K562 (cell line): Measurements from ENCODE around the gene LPCAT1. TPM values are rescaled to one million over a fixed set of nuclear protein-coding genes. Genes with fewer than 3 reads are reported as not detected.
A peak's percentile ranks its signal among the peaks of the same experiment; 100 is the strongest.

ENCODE experiments used
- ATAC-seq: fragments of 200-7000 bp; cut with Tn5 transposase; 3 replicates; pipeline ENCODE4 v1.9.1; 2020; ENCODE audit warnings: moderate library complexity
- BruUV-seq: library from RNA; stranded (reverse); fragments of 400-500 nt; replicated peaks from 2 replicates; lab custom pipeline; 2021; lab: Mats Ljungman, UMichigan
- CTCF ChIA-PET: fragments of 300-600 bp; formaldehyde crosslinking; extraction: SDS; loops from one replicate; lab custom pipeline; 2021; ENCODE audit warnings: low intra/inter-chr PET ratio; lab: Yijun Ruan, JAX
- POLR2A ChIA-PET: fragments of 300-600, 350-650 bp; sonication (Branson Sonifier 250); formaldehyde crosslinking; extraction: SDS; loops from one replicate; lab custom pipeline; 2021; ENCODE audit warnings: antibody characterized with exemption, inconsistent platforms; lab: Yijun Ruan, JAX
- DNase-seq, 4 experiments: peaks; one replicate each; pipeline versions ENCODE4 v3.0.0 to v3.0.0-alpha.2; 2011 to 2018; ENCODE audit warnings: low spot score in 3 of 4, mixed read lengths in 3 of 4; ENCODE audit errors: extremely low read depth in 1 of 4
- FAIRE-seq: peaks from 2 replicates; lab custom pipeline; 2011; peaks lifted over from hg19 to GRCh38; lab: Jason Lieb, UNC
- H2AFZ ChIP-seq: 2 replicates; pipeline ENCODE4 v1.6.0; 2011; ENCODE audit warnings: low read depth, low read length, control low read depth, inconsistent platforms
- H3K27ac ChIP-seq: fragments of 200-600 bp; 3 replicates; pipeline ENCODE4 v1.8.0; 2011; ENCODE audit warnings: low read depth, mild to moderate bottlenecking, control low read depth, inconsistent platforms, low read length, moderate library complexity, mixed read lengths; ENCODE audit errors: extremely low read depth
- H3K27me3 ChIP-seq, 2 experiments: fragments of 300-600 bp in 1 of 2; 2 replicates in 1 of 2; 3 replicates in 1 of 2; pipeline versions ENCODE4 v1.6.0 to v1.8.0; 2011; ENCODE audit warnings: inconsistent platforms in 2 of 2, low read length in 2 of 2, mild to moderate bottlenecking in 1 of 2, mixed read lengths in 1 of 2, moderate library complexity in 1 of 2; ENCODE audit not compliant: control insufficient read depth in 2 of 2, insufficient read depth in 2 of 2
- H3K36me3 ChIP-seq: fragments of 300-600 bp; 3 replicates; pipeline ENCODE4 v1.8.0; 2011; ENCODE audit warnings: mild to moderate bottlenecking, low read length, inconsistent platforms; ENCODE audit not compliant: control insufficient read depth, insufficient read depth
- H3K4me1 ChIP-seq, 2 experiments: fragments of 200-600 bp in 1 of 2; replicated peaks in 1 of 2; 2 replicates in 1 of 2; 3 replicates in 1 of 2; pipeline versions ENCODE4 v1.5.1 to v1.8.0; 2011; ENCODE audit warnings: inconsistent platforms in 2 of 2, low read length in 2 of 2, mild to moderate bottlenecking in 1 of 2, mixed read lengths in 1 of 2, moderate library complexity in 1 of 2; ENCODE audit not compliant: control insufficient read depth in 2 of 2, insufficient read depth in 2 of 2
- H3K4me2 ChIP-seq: 2 replicates; pipeline ENCODE4 v1.6.1; 2011; ENCODE audit warnings: low read length, control low read depth, inconsistent platforms, mixed read lengths; ENCODE audit not compliant: insufficient read depth
- H3K4me3 ChIP-seq: fragments of 200-600 bp; sonication (generic), shearing (Covaris generic); 2 replicates; pipeline ENCODE4 v1.5.1; 2016; ENCODE audit warnings: control low read depth, inconsistent platforms
- H3K79me2 ChIP-seq: fragments of 200-600 bp; 3 replicates; pipeline ENCODE4 v1.8.0; 2011; ENCODE audit warnings: low read length, inconsistent platforms; ENCODE audit not compliant: control insufficient read depth, insufficient read depth
- H3K9ac ChIP-seq, 2 experiments: 2 replicates each; pipeline versions ENCODE4 v1.6.0 to v1.6.1; 2011; ENCODE audit warnings: low read depth in 2 of 2, low read length in 2 of 2, control low read depth in 1 of 2, inconsistent platforms in 1 of 2, mild to moderate bottlenecking in 1 of 2, mixed read lengths in 1 of 2; ENCODE audit not compliant: insufficient read depth in 1 of 2
- H3K9me1 ChIP-seq: one replicate; pipeline ENCODE4 v1.6.0; 2011; ENCODE audit warnings: inconsistent platforms, mild to moderate bottlenecking, low read length, moderate library complexity; ENCODE audit not compliant: control insufficient read depth, insufficient read depth
- H3K9me3 ChIP-seq: replicated peaks from 2 replicates; pipeline ENCODE4 v1.5.1; 2011; ENCODE audit warnings: low read depth, low read length, inconsistent platforms; ENCODE audit not compliant: control insufficient read depth, insufficient read depth
- H4K20me1 ChIP-seq: replicated peaks from 2 replicates; pipeline ENCODE4 v1.6.1; 2011; ENCODE audit warnings: low read length, inconsistent platforms, mixed read lengths; ENCODE audit not compliant: control insufficient read depth, insufficient read depth
- BCLAF1 ChIP-seq, 2 experiments: fragments of 450-650 bp in 1 of 2; IDR thresholded peaks; 2 replicates each; pipeline ENCODE4 v1.6.1; 2011 to 2017; ENCODE audit warnings: low read depth in 2 of 2, antibody characterized with exemption in 1 of 2, borderline replicate concordance in 1 of 2, low read length in 1 of 2, mild to moderate bottlenecking in 1 of 2, mixed read lengths in 1 of 2; ENCODE audit not compliant: control insufficient read depth in 1 of 2
- CBX8 ChIP-seq: fragments of 200-600 bp; sonication (generic); IDR thresholded peaks from 2 replicates; pipeline ENCODE4 v1.6.1; 2012; ENCODE audit warnings: borderline replicate concordance, mixed run types, low read depth, mild to moderate bottlenecking, moderate library complexity, mixed read lengths, low read length, control low read depth, inconsistent platforms; ENCODE audit not compliant: poor library complexity, severe bottlenecking; ENCODE audit errors: extremely low read depth
- CEBPB ChIP-seq: fragments of 450-650 bp; IDR thresholded peaks from 2 replicates; pipeline ENCODE4 v1.6.1; 2016; ENCODE audit warnings: missing genetic modification characterization, missing compliant biosample characterization
- E2F3 ChIP-seq: fragments of 250-450 bp; sonication (Bioruptor Pico); IDR thresholded peaks from 2 replicates; pipeline ENCODE4 v1.4.0; 2020; ENCODE audit warnings: mild to moderate bottlenecking
- NUFIP1 ChIP-seq: fragments of 450-650 bp; IDR thresholded peaks from 2 replicates; pipeline ENCODE4 v1.6.1; 2018; ENCODE audit not compliant: partially characterized antibody
- PML ChIP-seq: IDR thresholded peaks from 2 replicates; pipeline ENCODE4 v1.6.1; 2012; ENCODE audit warnings: low read length, inconsistent platforms
- SOX6 ChIP-seq: fragments of 450-650 bp; IDR thresholded peaks from 2 replicates; pipeline ENCODE4 v1.6.1; 2014; ENCODE audit warnings: mild to moderate bottlenecking
- SP2 ChIP-seq: IDR thresholded peaks from 2 replicates; pipeline ENCODE4 v1.6.1; 2011; ENCODE audit warnings: mild to moderate bottlenecking, low read depth, low read length, moderate library complexity; ENCODE audit not compliant: poor library complexity, severe bottlenecking; ENCODE audit errors: extremely low read depth
- SRSF7 ChIP-seq: fragments of 200-400 bp; formaldehyde crosslinking; optimal IDR thresholded peaks from 2 replicates; pipeline ENCODE3; 2017; ENCODE audit warnings: mild to moderate bottlenecking, low read depth, low read length
- ZC3H11A ChIP-seq: IDR thresholded peaks from 2 replicates; pipeline ENCODE4 v1.6.1; 2012; ENCODE audit warnings: low read depth, low read length, improper control_type of control experiment
- ZNF445 ChIP-seq: fragments of 250-450 bp; sonication (Bioruptor Pico); IDR thresholded peaks from 2 replicates; pipeline ENCODE4 v1.4.0; 2020; ENCODE audit warnings: low read depth, mild to moderate bottlenecking, moderate library complexity
- WGBS: fragments of 100-300 bp; shearing (Covaris generic); methylation state at CpG from one replicate; pipeline ENCODE4 v1.1.6; 2016; ENCODE audit warnings: low coverage, mixed read lengths; ENCODE audit not compliant: insufficient coverage; ENCODE audit errors: missing lambda C conversion rate; 5-methylcytosine and 5-hydroxymethylcytosine counted together
- in situ Hi-C: fragments of 300-500 bp; cut with MboI; formaldehyde crosslinking; loops from 4 replicates; pipeline ENCODE4 v1.15.0; 2018; ENCODE audit warnings: inconsistent platforms, mixed read lengths
- intact Hi-C: fragments of 100-400 bp; cut with micrococcal nuclease; formaldehyde crosslinking; loops from 2 replicates; pipeline ENCODE4 v1.14.2; 2022
- polyA plus RNA-seq, 8 experiments: library from polyadenylated mRNA; depleted of rRNA in 4 of 8; stranded (reverse) in 5 of 8; unstranded in 3 of 8; fragments of >200 nt; fragmentation: Nextera tagmentation in 2 of 8; fragmentation: Illumina TruSeq in 1 of 8; extraction: Ambion mirVana in 2 of 8; extraction: Trizol in 1 of 8; gene quantifications; 2 replicates each; pipeline versions ENCODE4 v1.2.1 to v1.2.3, GENCODE V29; 2011 to 2014; ENCODE audit warnings: inconsistent platforms in 1 of 8, missing spikeins in 1 of 8
- total RNA-seq, 7 experiments: library from RNA; depleted of rRNA in 6 of 7; stranded (reverse); fragments of >200 nt in 6 of 7; fragmentation: Illumina TruSeq in 2 of 7; extraction: Trizol in 2 of 7; gene quantifications; 2 replicates each; pipeline versions ENCODE4 v1.2.1 to v1.2.3, GENCODE V29; 2011 to 2021; ENCODE audit warnings: low replicate concordance in 1 of 7

The LPCAT1 gene
- total and polyA plus RNA-seq, 9 of the 15 experiments (the other 6 are each of a cell fraction or from before 2014, with no cell fraction given): 0.14 to 18.4 (median 13.9) TPM

- 6% methylated on average over 8 of the region's 8 CpGs for WGBS
- in situ Hi-C loops: no loop called here
- Histone ChIP-seq H3K4me1 (no peaks in the 10 kb centered on the region; a peak in 1 of 5 replicates), H2AFZ (no peak overlapping the region; the same call in 1 of the 2 replicates), H3K9me3 (peaks cover 4% of the 10 kb centered on the region), H4K20me1 (no peaks in the 10 kb centered on the region), H3K4me3 (no peak overlapping the region), H3K9me1 (no peaks in the 10 kb centered on the region), H3K9ac (no peak overlapping the region), H3K27ac (no peak overlapping the region), H3K27me3 (peaks cover 26 to 29% of the 10 kb centered on the region in 2 experiments), H3K36me3 (no peaks in the 10 kb centered on the region), H3K79me2 (no peaks in the 10 kb centered on the region), H3K4me2 (no peak overlapping the region; the same call in 1 of the 2 replicates)
- no TSS peak for BruUV-seq
- no peak for TF ChIP-seq SP2
- TF ChIP-seq CEBPB (tag): peak; percentile 72
- DNase-seq (no peak), ATAC-seq (no peak), FAIRE-seq (no peak)
- POLR2A ChIA-PET: interaction anchor here (0.7 to 1.0 kb wide), 3 partner anchors 9 to 11 kb away, joined by 3 to 4 read pairs (median 3); no protein-coding TSS in a partner anchor
- CTCF ChIA-PET: no interaction called here
- intact Hi-C loops: no loop called here
Observed at GRCh38 chr5:1536871-1537602, 13.3 kb upstream of the LPCAT1 start.

GRCh38 chr5:1536322-1536845 lies 12.6 kb upstream of the LPCAT1 start:
- Histone ChIP-seq H4K20me1 (no peaks in the 10 kb centered on the region), H3K9ac (no peak overlapping the region; a peak in 1 of 4 replicates), H3K4me1 (no peaks in the 10 kb centered on the region; a peak in 1 of 5 replicates), H3K79me2 (no peaks in the 10 kb centered on the region), H3K4me2 (peak overlapping the region; percentile 11; the same call in 1 of the 2 replicates), H3K36me3 (no peaks in the 10 kb centered on the region), H3K9me3 (peaks cover 4% of the 10 kb centered on the region), H2AFZ (no peak overlapping the region), H3K4me3 (no peak overlapping the region), H3K9me1 (no peaks in the 10 kb centered on the region), H3K27ac (no peak overlapping the region), H3K27me3 (peaks cover 26 to 27% of the 10 kb centered on the region in 2 experiments)
- ATAC-seq (peak; percentile 53), DNase-seq (no peak), FAIRE-seq (peak; percentile 67)
- ChIA-PET CTCF (no interaction called here), POLR2A (interaction anchor here (0.6 to 1.0 kb wide), 3 partner anchors 9 to 95 kb away, joined by 3 to 4 read pairs (median 3); no protein-coding TSS in a partner anchor)
- intact Hi-C loops: no loop called here
- no TSS peak for BruUV-seq
- in situ Hi-C loops: no loop called here
- 3% methylated on average over 8 of the region's 8 CpGs for WGBS
- TF ChIP-seq ZNF445 (CRISPR knock-in tag) (no peak), E2F3 (CRISPR knock-in tag) (no peak), BCLAF1 (IDR thresholded peaks at IDR 0.05; ENCODE audit: borderline replicate concordance in 1 of 2, control insufficient read depth in 1 of 2, low read depth in 2 of 2, low read length in 1 of 2) (no peak), SRSF7 (no peak), NUFIP1 (no peak), SOX6 (no peak), ZC3H11A (no peak), PML (no peak), CBX8 (peak; percentile 40)
